Stimulated activated CD4-positive, alpha-beta T cell treated with anti-CD3 and anti-CD28 coated beads, Interleukin-12 subunit alpha, Interleukin-12 subunit beta, amount 100 ng/mL, for 48 hours (primary cell): Measurements from ENCODE around the gene SMARCC1.

ENCODE experiments used
- DNase-seq, 3 donors: peaks; one replicate each; pipeline ENCODE4 v3.0.0-alpha.2; 2020; ENCODE audit warnings: low read depth in 2 of 3, low spot score in 1 of 3

The SMARCC1 gene

DNA sequence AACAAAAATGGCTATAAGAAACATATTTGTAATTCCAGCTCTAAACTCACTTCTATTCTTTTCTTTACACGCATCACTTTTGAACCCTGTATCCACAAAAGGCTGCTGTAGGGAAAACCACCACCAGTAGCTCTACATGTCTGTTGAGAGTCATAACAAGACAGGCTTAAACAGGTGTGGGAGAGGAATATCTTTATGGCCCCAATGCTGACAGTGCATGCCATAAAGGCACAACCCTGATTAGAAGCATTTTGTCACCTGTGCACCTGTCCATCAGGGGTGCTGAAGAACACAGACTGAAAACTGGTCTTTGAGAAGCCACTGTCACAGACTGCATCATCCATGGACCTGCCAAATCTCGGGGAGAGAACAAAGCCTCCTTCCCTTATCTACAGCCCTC, 191.5 kb downstream of the SMARCC1 start:
- DNase-seq = no peak

DNA sequence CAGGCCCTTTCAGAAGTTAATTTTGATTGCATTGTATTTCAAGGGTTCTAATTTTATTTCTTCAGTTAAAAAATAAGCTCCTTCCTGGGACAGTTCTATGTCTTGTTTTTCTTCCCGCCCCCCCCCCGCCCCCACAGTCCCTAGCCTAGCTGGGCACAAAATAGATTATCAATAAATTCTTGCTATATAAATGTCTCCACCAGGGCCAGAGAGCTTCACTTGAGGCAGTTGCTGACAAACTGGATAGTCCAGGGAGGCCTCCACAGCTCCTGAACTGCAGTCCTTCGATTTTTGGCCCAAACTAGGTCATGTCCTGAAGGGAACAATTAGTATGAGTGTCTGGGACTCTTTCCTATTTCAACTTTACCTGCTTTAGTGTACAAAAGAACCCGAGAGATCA, 193.1 kb downstream of the SMARCC1 start:
- DNase-seq = no peak

DNA sequence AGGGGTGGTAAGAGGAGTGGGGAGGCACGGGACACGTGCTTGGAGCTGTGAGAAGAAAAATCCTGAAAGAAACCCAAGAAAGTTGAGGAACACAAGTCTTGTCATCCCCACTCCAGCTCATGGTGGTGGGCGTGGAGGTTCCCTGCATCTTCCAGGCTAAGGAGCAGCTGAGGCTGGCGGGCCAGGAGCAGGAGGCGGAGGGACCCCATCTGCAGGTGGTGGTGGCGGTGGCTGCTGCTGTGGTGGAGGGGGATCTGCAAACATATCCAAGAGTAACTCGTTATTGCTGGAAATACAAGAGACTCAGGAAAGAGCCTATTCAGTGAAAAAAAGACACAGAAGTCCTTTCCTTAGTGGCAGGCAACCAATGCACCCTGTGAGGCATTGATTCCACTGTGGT, 193.6 kb downstream of the SMARCC1 start:
- no peak for DNase-seq

DNA sequence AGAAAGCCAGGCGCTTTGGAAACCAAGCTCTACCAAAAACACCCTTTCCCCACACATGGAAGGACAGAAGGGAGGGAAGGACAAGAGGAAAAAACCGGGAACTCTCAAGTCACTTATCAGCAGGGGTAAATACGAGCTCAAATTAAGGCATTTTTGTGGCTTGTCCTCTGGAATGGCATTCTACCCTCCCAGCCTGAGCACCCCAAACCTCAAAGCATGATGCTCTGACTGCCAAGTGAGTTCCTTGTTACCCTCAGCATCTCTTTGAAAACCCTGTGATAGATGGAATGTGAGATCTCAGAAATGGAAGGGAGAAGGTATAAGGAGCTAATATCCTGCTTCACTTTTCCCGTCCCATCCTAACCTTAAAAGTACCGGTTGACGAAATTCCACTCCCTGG, 194.9 kb downstream of the SMARCC1 start:
- DNase-seq = no peak

DNA sequence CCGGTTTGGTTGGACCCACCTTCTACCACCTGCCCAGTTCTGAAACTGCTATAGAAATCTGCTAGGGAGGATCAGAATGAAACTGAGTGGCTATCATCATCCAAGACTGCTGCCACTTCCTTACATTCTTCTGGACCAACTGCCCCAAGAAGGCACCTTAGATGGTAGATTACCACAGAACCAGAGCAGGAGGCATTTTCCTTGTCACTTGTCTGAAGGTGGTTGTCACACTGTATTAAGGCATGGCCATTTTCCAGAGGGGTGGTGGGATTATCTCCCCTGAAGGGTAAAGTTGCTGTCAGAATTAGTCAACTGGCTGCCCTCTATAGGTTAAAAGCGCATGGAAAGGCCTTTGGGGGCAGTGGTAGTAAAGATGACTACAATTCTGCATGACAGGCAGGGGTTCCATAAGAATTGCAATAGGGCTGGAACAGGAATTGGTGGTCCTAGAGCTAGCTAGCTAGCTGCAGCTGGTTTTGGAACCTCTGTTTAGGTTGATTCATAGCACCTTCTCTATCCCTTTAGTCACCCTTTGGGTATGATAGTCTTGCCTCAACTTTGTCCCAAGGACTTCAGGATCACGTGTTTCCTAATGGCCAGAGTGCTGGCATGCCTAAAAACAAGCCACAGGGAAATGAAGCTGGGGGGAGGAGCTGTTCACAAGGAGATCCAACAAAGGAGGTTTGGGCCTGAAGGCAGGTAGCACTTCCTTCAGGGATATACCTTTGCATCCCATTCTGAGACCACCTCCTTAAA, 198.2 kb downstream of the SMARCC1 start:
- no peak for DNase-seq

DNA sequence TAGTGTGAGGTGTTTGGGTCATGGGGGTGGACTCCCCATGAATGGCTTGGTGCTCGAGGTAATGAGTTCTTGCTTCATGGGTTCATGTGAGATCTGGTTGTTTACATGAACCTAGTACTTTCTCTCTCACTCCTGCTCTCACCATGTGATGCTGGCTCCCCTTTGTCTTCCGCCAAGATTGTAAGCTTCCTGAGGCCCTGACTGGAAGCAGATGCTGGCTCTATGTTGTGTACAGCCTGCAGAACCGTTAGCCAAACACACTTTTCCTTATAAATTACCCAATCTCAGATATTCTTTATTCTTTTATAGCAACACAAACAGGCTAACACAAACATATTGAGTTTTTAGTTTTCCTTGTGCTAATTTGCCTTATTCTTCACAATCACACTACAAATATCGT, 199.9 kb downstream of the SMARCC1 start:
- no peak for DNase-seq

DNA sequence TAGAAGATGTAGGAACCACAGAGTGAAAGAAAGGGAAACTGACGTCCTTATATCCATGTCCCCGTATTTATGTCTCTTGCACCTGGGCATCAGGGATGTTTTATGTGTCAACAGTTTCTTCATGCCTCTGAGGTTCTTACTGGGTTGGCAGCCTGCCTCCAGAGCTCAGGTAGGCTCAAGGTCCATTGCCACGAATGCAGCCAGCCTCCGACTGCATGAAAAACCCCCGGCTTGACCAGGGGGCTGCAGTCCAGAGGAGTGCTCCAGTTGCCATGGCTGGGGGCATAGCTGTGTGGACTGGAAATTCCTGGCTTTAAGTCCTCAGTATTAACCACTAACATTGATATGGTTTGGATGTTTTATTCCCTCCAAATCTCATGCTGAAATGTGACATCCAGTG, 200.3 kb downstream of the SMARCC1 start:
- DNase-seq = no peak

DNA sequence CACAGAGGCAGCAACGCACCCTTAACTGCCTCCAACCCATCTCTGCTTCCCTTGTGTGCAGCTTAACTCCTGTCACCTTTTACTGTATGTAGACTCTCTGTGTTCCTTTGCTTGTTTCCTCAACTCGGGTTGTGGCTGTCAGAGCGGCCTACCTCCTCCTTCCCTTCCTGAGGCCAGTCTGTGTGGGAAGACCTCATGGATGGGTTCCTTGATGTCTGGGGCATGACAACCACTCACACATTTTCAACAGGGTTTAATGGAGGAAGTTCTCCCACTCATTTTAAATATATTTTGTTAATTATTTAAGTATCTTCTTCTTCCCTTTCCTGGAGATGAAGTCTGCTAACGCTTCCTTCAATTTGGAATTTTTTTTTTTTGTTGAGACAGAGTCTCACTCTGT, 201.2 kb downstream of the SMARCC1 start:
- DNase-seq = no peak

DNA sequence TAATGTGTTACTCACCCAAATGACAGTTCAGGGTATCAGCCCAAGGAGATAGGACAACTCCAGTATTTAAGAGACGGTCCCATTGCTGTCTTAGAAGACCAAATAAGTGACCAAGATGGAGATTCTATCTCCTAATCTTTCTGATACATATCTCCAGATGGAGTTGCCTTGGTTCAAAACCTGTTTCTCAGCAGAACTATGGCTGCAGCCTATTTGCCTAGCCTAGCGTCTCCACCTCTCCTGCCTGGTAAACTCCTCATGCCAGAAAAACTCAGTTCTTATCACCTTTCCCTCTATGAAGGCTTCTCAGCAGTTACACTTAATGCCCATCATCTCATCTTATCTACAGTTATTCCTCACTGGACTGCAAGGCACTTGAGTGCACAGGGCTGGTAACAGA, 201.8 kb downstream of the SMARCC1 start:
- DNase-seq = no peak

DNA sequence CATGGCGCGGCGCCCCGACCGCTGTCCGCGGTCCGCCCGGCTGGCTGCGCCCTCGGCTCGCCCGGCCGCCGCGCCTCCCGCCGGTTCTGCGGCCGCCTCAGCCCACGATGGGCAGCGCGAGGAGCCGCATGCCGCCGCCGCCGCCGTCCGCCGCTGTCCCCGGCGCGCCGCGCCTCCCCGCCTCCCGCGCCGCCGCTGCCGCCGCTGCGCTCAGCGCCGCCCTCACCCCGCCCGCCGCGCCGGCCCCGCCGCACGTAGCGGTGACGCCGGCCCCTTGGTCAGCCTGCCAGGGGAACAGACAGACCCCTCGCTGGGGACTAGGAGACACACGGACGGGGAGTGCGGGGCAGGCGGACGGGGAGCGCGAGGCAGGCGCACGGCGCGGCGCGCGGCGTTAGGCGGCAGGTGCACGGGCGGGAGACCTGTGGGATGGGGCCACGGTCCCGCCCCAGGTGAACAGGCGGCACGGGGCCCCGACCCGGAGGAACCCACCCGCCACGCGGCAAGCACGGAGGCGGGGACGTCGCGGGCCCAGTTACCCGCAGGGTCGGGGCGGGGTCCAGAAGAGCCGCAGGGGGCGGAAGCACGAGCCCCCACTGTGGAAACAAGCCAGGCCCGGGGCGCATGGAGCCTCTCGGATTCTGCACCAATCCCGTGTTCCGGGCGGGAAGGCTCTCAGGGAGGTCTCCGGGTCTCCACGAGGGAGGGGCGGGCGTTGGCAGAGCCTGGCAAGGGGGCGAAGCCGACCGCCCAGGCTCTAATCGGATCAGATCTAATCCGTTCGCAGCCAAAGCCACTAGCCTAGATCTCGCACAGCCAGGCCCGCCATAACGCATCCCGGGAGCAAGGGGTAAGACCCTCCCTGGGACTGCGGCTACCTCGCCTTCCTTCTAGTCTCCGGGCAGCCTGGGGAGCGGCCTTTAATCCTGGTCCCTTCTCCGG, 202.7 kb downstream of the SMARCC1 start, which contains the start of gene CSPG5:
Gene CSPG5, minus strand, starts transcription at position 175 of the 942 bp plus-strand sequence. Its CDS starts 172 bp downstream, at position 3.
- peak in 1 of 3 donors; percentile 9 for DNase-seq

DNA sequence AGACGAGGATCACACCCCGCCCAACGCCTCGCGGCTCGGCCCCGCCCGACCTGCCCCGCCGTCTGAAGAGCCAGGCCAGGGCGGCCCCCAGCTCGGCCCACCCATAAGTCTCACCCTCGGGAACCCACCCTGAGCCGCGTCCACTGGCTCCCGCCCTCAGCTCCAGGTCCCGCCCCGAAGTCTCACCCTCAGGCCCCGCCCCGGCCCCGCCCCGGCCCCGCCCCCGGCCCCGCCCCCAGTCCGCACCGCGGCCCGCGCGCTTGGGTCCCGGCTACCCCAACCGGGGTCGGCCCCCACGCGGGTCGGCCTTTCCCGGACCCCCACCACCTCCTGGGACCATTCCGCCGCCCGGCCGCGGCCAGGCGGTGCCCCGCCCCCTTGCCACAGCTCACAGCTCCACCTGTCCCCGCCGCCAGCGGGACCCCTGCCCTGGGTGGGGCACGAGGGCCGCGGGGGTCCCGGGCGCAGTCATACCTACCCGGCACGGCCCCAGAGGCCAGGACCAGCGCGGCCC, 203.5 kb downstream of the SMARCC1 start:
- DNase-seq = peak in 1 of 3 donors; percentile 10

DNA sequence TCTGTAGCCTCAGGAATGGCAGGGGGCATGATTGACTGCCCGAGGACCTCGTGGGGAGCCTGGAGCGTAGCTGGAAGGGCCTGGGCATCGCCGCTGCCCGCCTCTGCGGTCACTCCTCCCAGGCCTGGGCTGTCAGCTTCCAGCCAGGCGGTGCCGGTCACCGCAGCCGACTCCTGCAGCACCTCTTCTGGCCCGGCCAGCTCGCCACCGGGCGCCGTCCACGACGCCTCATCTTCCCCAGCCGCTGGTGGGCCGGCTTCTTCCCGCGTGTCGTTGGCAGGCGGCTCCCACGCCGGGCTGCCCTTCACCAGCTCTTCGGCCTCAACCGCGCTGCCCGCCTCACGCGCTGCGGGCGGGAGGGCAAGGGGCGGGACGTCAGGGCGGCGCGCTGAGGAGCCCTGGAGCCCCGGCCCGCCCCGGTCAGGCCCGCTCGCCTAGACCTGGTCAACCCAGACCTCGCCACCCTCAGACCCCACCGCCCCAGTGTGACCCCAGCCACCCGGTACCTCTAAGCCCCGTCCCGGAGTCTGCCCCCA, 204.0 kb downstream of the SMARCC1 start:
- DNase-seq = no peak

DNA sequence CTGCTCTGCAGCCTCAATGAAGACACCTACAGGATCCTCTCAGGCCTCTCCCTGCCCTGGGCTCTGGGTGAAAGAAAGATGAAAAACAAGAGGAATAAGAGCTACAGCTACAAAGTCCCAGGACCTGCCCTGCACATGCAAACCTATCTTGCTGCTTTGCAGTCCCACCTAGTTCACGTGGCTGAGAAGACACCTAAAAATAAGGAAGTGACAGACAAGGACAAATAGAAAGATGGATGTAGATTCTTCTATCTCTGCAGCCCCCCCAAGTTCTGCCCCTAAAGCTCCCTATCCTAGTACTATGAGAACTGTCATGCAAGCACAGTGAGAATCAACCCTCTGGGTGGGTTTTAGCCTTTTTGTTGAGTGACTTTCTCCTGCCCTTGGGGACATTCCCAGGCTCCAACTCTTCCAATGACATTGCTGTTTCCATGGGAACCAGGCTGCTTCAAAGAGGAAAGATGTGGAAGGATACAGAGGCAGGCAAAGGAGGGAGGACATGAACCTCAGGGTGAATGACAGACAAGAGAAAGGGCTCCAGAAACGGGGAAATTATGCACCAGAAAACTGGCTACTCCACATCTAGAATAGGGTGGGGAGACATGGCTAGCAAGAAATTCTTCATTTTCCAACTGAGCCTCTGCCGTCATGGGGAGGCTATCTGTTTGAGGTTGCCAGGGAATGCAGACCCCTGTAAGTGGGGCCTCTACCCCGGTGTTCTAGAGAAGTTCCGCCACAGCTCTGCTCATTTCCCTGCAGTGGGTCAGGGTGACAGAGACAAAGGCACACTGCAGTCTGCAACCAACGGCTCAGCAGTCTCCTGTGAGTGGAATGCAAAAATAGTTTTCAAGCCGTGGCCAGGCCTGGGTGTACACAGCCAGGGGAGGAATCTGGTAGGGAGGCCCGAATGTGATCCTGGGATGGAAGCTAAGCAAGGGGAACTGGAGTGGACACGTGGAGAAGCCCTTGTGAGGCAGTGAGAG, 208.2 kb downstream of the SMARCC1 start:
- DNase-seq = no peak

DNA sequence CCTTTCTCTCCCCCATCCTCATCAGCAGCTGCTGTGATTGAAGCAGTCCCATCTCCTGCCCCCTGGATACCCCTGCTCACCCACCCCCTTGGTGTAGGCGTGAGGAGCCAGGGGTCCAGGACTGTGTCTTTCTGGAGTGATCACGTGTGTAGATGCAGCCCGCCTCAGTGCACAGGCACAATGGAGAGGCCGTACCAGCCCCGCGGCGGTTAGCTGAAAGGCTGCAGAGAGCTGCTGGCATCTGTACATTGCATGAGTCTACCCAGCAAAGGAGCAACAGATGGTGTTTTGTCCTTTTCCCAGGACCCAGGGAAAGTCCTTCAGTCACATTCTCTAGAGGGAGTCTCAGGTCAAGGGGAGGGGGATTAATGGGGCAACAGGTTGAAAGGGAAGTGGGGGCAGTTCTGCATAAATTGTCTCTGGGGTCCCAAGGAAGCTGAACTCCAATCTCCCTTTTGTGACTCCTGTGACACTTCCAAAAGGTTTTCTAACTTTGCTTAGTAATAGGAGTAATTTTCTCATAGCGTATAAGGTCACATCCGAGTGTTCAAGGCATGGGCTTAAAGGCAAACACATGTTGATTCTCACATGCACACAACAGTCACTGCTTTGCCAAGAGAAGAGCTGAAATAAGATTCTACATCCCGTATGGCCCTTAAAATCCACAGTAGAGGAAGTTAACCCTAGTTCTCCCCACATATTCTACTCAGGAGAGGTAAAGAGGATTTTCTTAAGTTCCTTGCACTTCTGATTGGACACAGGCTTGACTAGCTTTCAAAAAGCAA, 210.1 kb downstream of the SMARCC1 start:
- no peak for DNase-seq

DNA sequence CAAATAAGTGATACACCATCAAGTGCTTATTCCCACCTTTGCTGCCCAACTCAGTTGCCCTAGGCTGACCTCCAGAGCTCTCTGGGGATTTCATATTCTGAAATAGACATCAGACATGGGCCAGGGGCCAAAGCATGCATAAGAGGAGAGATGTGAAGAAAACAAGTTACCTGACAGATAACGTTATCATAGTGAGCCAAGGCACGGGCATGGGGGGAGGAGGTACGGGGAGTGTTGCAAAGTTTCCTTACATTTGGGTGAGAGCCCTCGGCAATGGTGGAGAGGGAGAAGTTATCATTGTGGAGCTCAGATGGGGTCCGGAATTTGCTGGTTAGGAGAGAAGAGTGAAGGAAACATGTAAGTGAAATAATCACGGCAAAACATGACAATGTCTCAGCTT, 212.8 kb downstream of the SMARCC1 start:
- DNase-seq = no peak

DNA sequence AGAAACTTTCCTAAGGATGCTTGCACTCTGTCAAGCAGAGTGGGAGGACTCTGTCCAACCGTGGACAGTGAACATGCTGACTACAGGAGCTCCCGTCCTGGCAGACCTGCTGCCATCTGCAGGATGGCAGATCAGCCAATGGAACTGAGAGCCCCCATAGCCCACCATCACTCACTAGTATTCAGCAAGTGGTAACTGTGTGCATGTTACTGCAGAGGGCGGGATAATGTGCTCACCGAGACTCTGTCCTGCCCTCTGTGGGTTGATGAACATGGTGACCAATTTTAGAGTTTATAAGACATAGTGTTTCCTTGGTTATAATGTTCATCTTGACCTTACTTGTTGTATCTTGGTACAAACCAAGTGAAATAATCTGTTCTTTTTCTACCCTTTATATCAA, 214.5 kb downstream of the SMARCC1 start:
- no peak for DNase-seq

DNA sequence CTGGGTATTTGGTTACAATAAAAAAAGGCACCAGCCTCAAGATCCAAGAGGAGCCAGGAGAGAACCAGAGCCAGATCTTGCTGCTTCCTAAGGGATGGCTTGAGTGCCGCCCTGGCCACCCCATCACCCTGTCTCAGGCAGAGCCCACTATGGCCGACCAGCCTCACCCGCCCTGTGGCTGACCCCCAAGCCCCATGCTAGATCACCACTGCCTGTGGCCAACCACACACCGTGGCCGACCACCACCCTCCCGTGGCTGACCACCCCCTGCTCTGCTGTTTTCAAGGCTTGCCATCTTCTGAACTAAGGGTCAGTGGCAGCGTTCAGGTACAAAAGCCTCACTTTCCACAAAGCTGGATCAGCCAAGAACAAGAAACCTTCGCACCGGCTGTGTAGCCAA, 215.0 kb downstream of the SMARCC1 start:
- no peak for DNase-seq

DNA sequence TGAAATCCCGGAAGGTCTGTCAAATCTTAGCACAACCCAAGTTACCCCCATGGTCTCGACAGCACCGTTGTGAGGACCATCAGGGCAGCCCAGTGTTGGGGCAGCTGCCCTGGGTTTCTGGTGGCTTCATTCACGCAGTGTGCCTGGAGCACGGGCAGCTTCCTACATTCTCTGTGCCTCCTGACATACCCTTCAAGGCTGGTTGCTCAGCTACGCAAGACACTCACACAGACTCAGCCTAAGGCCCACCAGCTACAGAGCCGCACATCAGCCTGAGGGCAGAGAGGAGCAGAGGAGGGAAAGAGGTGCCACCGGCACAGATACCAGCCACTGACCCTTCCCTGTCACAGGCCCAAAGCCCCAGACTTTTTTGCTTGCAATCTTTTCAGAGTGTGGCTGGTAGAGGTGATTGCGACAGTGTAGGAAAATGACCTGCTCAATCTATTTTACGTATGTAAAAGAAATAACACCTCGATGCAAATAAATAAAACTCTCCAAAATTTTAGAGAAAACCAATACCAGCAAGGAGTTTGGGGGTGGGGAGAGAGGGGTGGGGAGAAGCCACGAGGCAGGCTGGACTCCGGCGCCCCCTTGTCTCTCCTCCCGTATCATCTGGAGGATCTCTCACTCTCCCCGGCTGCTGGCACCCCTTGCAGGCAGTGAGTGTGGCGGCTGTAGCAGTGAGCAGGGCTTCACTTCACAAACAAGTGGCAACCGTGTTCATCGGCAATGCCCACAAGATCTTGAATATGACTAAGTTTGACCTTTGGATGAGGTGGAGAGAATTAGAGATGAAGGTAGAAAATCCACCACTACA, 215.8 kb downstream of the SMARCC1 start:
- no peak for DNase-seq

DNA sequence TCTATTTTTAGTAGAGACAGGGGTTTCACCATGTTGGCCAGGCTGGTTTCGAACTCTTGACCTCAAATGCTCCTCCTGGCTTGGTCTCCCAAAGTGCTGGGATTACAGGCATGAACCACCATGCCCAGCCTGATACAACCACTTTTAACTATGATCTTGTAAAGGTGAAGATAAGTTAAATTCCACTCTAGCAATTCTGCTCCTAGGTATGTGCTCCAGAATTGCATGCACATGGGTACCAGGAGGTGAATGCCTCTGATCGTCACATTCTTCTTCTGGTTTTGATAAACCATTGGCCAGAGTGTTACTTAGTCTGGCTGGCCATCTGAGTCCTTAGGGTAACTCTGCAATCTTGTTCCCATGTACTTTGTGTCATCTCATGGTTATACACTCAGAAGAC, 225.3 kb downstream of the SMARCC1 start:
- no peak for DNase-seq
